AG09319 (cell line): ENCODE data around the gene SNCA.

Source experiments
- DNase-seq: peaks from one replicate; pipeline ENCODE4 v3.0.0-alpha.2; 2010; ENCODE audit warnings: low read depth; ENCODE audit errors: extremely low read depth
- TF ChIP-seq, protein P1 (sequence below): IDR thresholded peaks from 2 replicates; pipeline ENCODE4 v1.5.1; 2011; ENCODE audit warnings: low read depth, mild to moderate bottlenecking, inconsistent platforms, low read length, moderate library complexity

Gene SNCA

DNA sequence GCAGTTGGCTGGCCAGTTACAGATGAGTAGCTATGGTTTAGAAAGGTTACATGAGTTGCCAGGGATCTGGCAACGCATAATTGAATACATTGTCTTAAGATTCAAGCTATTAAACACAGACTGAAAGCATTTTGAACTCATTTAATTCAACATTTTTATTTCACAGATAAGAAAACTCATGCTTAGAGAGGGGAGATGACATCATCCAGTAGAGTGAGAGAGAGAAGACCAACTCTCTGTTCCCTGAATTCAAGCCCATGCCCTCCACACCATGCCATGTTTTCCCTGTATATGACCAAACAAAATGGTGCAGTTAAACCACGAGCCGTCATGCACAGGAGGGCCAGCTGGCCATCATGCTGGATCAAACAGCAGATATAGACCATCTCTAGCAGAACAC is 22.6 kb downstream of the SNCA start:
- DNase-seq: no peak
- TF ChIP-seq, protein P1, sequence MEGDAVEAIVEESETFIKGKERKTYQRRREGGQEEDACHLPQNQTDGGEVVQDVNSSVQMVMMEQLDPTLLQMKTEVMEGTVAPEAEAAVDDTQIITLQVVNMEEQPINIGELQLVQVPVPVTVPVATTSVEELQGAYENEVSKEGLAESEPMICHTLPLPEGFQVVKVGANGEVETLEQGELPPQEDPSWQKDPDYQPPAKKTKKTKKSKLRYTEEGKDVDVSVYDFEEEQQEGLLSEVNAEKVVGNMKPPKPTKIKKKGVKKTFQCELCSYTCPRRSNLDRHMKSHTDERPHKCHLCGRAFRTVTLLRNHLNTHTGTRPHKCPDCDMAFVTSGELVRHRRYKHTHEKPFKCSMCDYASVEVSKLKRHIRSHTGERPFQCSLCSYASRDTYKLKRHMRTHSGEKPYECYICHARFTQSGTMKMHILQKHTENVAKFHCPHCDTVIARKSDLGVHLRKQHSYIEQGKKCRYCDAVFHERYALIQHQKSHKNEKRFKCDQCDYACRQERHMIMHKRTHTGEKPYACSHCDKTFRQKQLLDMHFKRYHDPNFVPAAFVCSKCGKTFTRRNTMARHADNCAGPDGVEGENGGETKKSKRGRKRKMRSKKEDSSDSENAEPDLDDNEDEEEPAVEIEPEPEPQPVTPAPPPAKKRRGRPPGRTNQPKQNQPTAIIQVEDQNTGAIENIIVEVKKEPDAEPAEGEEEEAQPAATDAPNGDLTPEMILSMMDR: no peak

DNA sequence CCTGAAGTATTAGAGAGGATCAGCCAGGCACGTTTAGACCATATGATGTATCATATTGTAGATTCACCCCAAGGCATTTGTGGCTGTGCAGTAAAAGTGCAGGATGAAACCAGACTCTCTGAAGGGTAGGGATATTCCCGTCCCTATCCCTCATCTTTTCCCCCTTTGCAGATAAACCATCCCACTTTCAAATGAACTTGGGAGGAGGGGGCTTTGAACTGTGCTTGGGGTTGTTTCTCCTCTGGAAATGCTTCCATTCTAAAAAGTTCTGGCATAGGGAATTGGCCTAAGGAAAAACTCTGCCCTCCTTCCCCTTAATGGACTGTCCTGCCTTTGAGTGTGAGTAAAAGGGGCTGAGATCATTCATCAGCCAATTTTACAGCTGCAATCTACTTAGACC is 23.8 kb downstream of the SNCA start:
- DNase-seq: no peak
- TF ChIP-seq, protein P1: no peak

DNA sequence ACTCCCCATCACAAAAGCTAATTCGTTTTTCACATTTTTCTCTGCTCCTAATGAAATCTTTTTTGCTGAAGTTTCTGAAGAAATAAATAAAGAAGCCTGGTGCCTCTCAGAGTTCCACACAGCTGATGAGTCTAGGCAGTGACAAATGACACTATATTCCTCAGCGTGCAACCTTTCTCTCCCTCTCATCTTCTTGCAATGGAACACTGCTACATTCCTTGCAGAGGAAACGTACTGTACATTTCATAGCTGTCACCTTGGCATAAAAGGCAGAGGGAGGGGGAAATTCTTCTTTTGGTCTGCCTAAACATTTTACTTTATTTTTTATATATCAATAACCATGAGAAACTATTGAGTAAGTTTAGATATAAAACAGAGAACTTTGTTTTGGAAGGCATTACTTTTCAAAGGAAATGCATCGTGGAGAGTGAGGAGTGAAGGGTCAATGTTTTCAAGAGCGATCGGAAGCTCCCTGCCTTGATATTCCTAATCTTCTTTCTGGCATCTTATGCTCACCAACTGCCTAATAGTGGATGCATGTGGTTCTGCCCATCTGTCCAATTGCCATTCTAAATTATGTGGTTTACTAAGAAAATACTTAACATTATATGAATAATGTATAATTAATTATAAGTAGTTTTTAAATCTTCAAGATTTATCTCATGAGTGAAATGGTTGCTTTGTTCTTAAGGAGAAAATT is 29.4 kb downstream of the SNCA start:
- DNase-seq: no peak
- TF ChIP-seq, protein P1: no peak

DNA sequence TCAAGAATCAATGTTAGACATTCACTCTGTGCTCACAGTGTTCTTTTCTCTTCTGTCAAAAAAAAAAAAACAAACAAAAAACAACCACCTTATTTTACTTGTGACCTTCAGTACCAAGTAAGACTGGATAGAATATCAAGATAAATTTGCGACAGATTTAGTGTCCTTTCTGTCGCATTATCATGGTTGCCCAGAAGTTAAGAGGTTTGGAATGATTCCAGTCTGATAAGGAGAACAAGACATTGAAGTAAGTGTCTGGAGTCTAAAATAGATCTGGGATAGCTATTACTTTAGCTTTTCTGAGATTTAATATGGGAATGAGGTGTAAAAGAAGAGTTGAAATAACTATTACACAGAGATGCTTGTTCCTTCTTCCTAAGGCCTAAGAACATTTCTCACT is 31.7 kb downstream of the SNCA start:
- TF ChIP-seq, protein P1: no peak
- DNase-seq: no peak

DNA sequence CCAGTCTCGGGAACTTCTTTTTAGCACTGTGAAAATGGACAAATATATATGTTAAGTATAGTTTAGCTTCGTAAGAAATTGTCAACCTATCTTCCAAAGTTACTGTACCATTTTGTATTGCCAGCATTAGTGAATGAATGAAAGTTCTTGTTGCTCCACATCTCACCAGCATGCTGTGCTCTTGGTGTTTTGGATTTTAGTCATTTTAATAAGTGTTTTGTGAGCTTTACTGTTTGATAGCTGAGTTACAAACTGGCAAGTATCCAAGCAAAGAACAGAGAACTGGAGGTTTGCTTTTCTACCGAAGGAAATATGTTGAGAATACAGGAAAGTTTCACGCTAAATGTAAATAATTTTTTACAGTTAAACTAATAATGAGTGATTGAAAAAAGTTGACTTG is 33.0 kb downstream of the SNCA start:
- no peak for DNase-seq
- TF ChIP-seq, protein P1: no peak

DNA sequence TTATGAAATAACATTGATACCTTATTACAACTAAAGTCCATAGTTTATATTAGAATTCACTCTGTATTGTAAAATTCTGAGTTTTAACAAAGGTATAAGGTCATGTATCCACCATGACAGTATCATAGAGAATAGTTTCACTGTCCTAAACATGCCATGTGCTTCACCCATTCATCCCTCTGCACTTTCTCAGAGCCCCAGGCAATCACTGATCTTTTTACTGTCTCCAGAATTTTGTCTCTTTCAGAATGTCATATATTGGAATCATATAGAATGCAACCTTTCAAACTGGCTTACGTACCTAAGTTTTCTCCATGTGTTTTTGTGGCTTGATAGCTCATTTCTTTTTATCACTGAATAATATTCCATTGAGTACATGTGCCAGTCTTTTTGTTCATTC is 33.9 kb downstream of the SNCA start:
- DNase-seq: no peak
- TF ChIP-seq, protein P1: no peak

DNA sequence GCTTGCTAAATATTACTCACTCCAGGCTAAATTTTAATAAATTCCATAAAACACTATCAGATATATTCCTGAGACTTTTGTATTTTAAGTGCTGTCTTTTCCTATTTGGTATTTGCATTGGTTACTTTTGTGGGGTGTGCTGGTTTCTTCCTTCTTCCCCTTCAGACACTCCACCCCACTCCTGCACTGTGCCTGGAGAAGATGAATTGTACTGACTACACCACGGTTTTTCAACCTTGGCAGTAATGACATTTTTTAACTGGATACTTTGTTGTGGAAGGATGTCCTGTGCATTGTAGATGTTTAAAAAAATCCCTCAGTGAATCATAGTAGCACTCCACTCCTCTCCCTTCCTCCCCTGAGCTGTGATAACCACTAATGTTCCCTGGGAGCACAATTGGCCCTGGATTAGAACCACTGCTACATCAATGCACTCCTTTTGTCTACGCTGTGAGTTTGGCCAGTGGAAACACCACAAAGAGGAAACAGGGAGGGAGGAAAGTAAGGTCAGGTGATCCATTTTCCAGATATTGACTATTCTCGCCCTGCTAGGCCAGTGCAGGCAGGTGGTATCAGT is 36.3 kb downstream of the SNCA start:
- TF ChIP-seq, protein P1: no peak
- DNase-seq: no peak
